ENCODE data around the gene GET3.

The GET3 gene

GRCh38 chr19:12782424-12783290, 45.4 kb downstream of the GET3 start:
- DNase-seq, result peak; percentile 88

GRCh38 chr19:12783291-12783848, 46.1 kb downstream of the GET3 start:
- no peak for DNase-seq

- no peak for DNase-seq
Measured at GRCh38 chr19:12783849-12784393, 46.6 kb downstream of the GET3 start.

GRCh38 chr19:12784394-12784870, 47.1 kb downstream of the GET3 start:
- DNase-seq, result no peak

- DNase-seq, result no peak
Measured at GRCh38 chr19:12784871-12785430, 47.7 kb downstream of the GET3 start.

- DNase-seq, result no peak
Measured at GRCh38 chr19:12785431-12786031, 48.2 kb downstream of the GET3 start.

GRCh38 chr19:12786141-12786870, 49.0 kb downstream of the GET3 start:
- DNase-seq, result no peak

- no peak for DNase-seq
Measured at GRCh38 chr19:12786952-12787351, 49.7 kb downstream of the GET3 start.

- DNase-seq, result no peak
Measured at GRCh38 chr19:12787458-12787857, 50.2 kb downstream of the GET3 start.

- no peak for DNase-seq
Measured at GRCh38 chr19:12788042-12788681, 50.9 kb downstream of the GET3 start.

- no peak for DNase-seq
Measured at GRCh38 chr19:12788682-12789097, 51.4 kb downstream of the GET3 start.

- DNase-seq, result no peak
Measured at GRCh38 chr19:12789098-12789903, 52.0 kb downstream of the GET3 start.

- DNase-seq, result peak; percentile 82
Measured at GRCh38 chr19:12789904-12790619, 52.8 kb downstream of the GET3 start.

GRCh38 chr19:12790628-12791344, 53.5 kb downstream of the GET3 start:
- DNase-seq, result no peak

- peak; percentile 99 for DNase-seq
Measured at GRCh38 chr19:12791345-12792050, 54.2 kb downstream of the GET3 start, which contains the start of gene JUNB. Gene JUNB, plus strand, starts transcription at chr19:12791486. Its CDS starts 286 bp downstream, at chr19:12791772.

GRCh38 chr19:12792051-12792852, 55.0 kb downstream of the GET3 start:
- DNase-seq, result peak; percentile 64

- DNase-seq, result no peak
Measured at GRCh38 chr19:12792853-12793289, 55.6 kb downstream of the GET3 start.
